Stimulated activated CD8-positive, alpha-beta memory T cell treated with anti-CD3 and anti-CD28 coated beads, Interleukin-7, amount 100 ng/mL, for 24 hours (primary cell): ENCODE measurements around the gene SH3BGRL2.
"Not testable (repeated sequence)": the region's sequence is repeated elsewhere in the genome, so short reads cannot be mapped to it uniquely, and the experiment has no call there.

Experiments
- DNase-seq: peaks from one replicate; pipeline ENCODE4 v3.0.0-alpha.2; 2020; ENCODE audit warnings: low read depth

SH3BGRL2 gene

GRCh38 chr6:79745282-79745681, 114.2 kb downstream of the SH3BGRL2 start:
- not testable (repeated sequence) for DNase-seq

- not testable (repeated sequence) for DNase-seq
These were observed 115.2 kb downstream of the SH3BGRL2 start for GRCh38 chr6:79746325-79746724.

DNA sequence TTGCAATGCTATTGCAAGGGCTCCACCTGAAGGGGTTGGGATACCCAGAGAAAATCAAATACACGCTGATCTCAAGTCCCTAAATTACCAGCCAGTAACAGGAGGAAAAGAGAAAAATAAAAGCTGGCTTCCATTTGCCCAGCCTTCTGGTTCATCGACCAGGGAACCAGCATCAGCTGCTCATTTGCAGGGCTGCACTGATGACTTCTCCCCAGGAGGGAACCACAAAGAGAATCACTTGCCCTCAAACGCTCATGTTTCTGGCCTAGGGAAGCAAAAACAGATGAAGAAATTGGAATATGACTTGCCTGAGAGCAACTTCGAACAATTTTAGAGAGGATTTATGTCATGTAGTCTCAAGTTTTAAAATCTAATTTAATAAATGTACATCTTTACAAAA, 119.7 kb downstream of the SH3BGRL2 start:
- no peak for DNase-seq
